Measurements from ENCODE around the gene SYT3. TPM values are rescaled to one million over a fixed set of nuclear protein-coding genes. Genes with fewer than 3 reads are reported as not detected.
A peak's percentile ranks its signal among the peaks of the same experiment; 100 is the strongest.

SYT3 gene
- polyA plus RNA-seq, 1 donor (not counting 4 experiments of a cell fraction or from before 2014, with no cell fraction given): not detected

DNA sequence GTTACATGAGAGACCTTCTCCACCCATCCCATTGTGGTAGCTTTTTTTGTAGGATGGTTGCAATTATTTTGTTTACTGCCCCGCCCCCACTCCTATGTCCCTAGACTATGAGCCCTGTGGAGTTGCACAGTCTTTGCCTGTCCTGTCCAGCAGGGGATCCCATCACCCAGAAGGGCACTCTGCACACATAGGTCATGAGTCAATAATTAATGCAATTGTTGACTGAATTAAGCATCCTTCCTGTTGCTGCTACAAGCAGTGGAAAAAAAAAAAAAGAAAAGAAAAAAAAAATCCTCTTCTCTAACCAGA is 23.8 kb upstream of the SYT3 start:
- Histone ChIP-seq H3K4me2 (ENCODE audit: control insufficient read depth, extremely low read depth, insufficient read depth, low read depth, low read length) (no peak overlapping the region), H4K20me1 (ENCODE audit: control insufficient read depth, extremely low read depth, insufficient read depth, low read length) (peaks cover 2% of the 10 kb centered on the region), H3K4me3 (ENCODE audit: control insufficient read depth in 2 of 3, extremely low read depth in 1 of 3, insufficient read depth in 2 of 3, low read depth in 1 of 3, low read length in 3 of 3) (no peak overlapping the region), H3K79me2 (ENCODE audit: control insufficient read depth, insufficient read depth, low read length) (no peaks in the 10 kb centered on the region), H2AFZ (ENCODE audit: control insufficient read depth, low read length) (no peak overlapping the region), H3K9me3 (ENCODE audit: control insufficient read depth, low read depth, low read length) (no peaks in the 10 kb centered on the region), H3K9me1 (ENCODE audit: control insufficient read depth, extremely low read depth, insufficient read depth, low read length) (no peaks in the 10 kb centered on the region), H3K27me3 (ENCODE audit: control insufficient read depth, extremely low read depth, insufficient read depth, low read length) (peaks cover 33% of the 10 kb centered on the region), H3K36me3 (ENCODE audit: control insufficient read depth in 2 of 2, extremely low read depth in 1 of 2, insufficient read depth in 2 of 2, low read length in 2 of 2) (no peaks in the 10 kb centered on the region), H3K4me1 (ENCODE audit: control insufficient read depth, extremely low read depth, insufficient read depth, low read length) (no peaks in the 10 kb centered on the region), H3K9ac (ENCODE audit: control insufficient read depth, extremely low read depth, insufficient read depth, low read length) (no peak overlapping the region), H3K27ac (ENCODE audit: control insufficient read depth, insufficient read depth, low read length) (no peak overlapping the region)
- DNase-seq (ENCODE audit: low read depth, low spot score) (no peak), FAIRE-seq (no peak)
- dilution Hi-C loops (cut with MboI; ENCODE audit: extremely low pct_ligation_motif_present, low sequenced_read_pairs): no loop called here
- TF ChIP-seq EZH2 (IDR thresholded peaks at IDR 0.05; ENCODE audit: low read length) (no peak), CTCF (optimal IDR thresholded peaks at IDR 0.05 in 1 of 3, IDR thresholded peaks at IDR 0.05 in 1 of 3, conservative IDR thresholded peaks at IDR 0.05 in 1 of 3; ENCODE audit: extremely low read depth in 1 of 3, insufficient read depth in 2 of 3, low read length in 3 of 3) (peak in 1 of 3 experiments; percentile 22)

DNA sequence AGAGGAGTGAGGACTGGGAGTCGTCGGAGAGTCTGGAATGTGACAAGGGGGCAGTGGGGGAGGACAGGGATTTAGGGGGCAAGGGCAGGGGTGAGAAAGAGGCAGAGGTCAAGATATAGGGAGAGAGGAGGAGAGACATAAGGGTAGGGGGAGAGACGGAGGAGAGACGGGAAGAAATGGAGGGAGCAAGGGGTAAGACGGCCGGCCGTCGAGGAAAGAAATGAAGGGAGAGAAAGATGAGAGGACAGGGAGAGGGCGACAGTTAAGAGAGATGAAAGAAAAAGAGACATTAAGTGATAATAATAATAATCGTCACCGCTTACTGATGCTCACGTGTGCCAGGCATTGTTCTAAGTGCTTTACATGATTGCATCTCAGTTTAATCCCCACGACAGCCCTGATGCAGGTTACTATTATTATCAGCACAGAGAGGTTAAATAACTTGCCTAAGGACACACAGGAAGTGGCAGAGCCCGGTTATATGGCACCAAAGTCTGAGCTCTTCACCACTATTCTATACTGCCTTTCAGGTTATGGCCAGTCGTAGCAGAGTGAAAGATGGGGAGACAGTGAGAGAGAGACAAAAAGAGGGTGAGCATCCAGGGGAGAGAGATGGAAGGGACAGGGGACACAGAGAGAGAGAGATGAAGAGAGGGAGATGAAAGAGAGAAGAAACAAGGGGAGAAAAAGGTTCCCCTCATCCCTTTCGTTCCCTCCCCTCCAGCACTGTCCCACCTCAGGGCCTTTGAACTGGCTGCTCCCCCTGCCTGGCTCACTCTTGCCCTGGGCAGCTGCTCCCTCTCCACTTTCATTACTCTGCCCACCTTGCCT is 23.2 kb upstream of the SYT3 start:
- no peak for FAIRE-seq

More for the DNA sequence above, 23.2 kb upstream of the SYT3 start:
- Histone ChIP-seq H3K4me1 (ENCODE audit: control insufficient read depth, extremely low read depth, insufficient read depth, low read length) (no peaks in the 10 kb centered on the region), H3K36me3 (ENCODE audit: control insufficient read depth in 2 of 2, extremely low read depth in 1 of 2, insufficient read depth in 2 of 2, low read length in 2 of 2) (no peaks in the 10 kb centered on the region), H3K9me1 (ENCODE audit: control insufficient read depth, extremely low read depth, insufficient read depth, low read length) (no peaks in the 10 kb centered on the region), H3K9ac (ENCODE audit: control insufficient read depth, extremely low read depth, insufficient read depth, low read length) (no peak overlapping the region), H3K4me3 (ENCODE audit: control insufficient read depth in 2 of 3, extremely low read depth in 1 of 3, insufficient read depth in 2 of 3, low read depth in 1 of 3, low read length in 3 of 3) (no peak overlapping the region), H3K4me2 (ENCODE audit: control insufficient read depth, extremely low read depth, insufficient read depth, low read depth, low read length) (no peak overlapping the region), H4K20me1 (ENCODE audit: control insufficient read depth, extremely low read depth, insufficient read depth, low read length) (peaks cover 2% of the 10 kb centered on the region), H3K9me3 (ENCODE audit: control insufficient read depth, low read depth, low read length) (no peaks in the 10 kb centered on the region), H2AFZ (ENCODE audit: control insufficient read depth, low read length) (no peak overlapping the region), H3K27ac (ENCODE audit: control insufficient read depth, insufficient read depth, low read length) (no peak overlapping the region), H3K27me3 (ENCODE audit: control insufficient read depth, extremely low read depth, insufficient read depth, low read length) (peaks cover 28% of the 10 kb centered on the region), H3K79me2 (ENCODE audit: control insufficient read depth, insufficient read depth, low read length) (no peaks in the 10 kb centered on the region)
- no peak for DNase-seq (ENCODE audit: low read depth, low spot score)
- dilution Hi-C loops (cut with MboI; ENCODE audit: extremely low pct_ligation_motif_present, low sequenced_read_pairs): no loop called here
- TF ChIP-seq CTCF (optimal IDR thresholded peaks at IDR 0.05 in 1 of 3, IDR thresholded peaks at IDR 0.05 in 1 of 3, conservative IDR thresholded peaks at IDR 0.05 in 1 of 3; ENCODE audit: extremely low read depth in 1 of 3, insufficient read depth in 2 of 3, low read length in 3 of 3): no peak
